ENCODE measurements around the gene COL6A2. TPM values are rescaled to one million over a fixed set of nuclear protein-coding genes. Genes with fewer than 3 reads are reported as not detected.

COL6A2 gene
- total and polyA plus RNA-seq, 2 of the 13 experiments (the other 11 are each of a cell fraction or from before 2014, with no cell fraction given), result 0.07 to 0.41 TPM

- 32% methylated on average over 5 of the region's 5 CpGs for WGBS (ENCODE audit: low lambda C conversion rate)
- no peaks in the 10 kb centered on the region for H3K9me3 ChIP-seq (ENCODE audit: low read length)
- H3K4me1 ChIP-seq (ENCODE audit: insufficient read depth, low read length), result peaks cover 11% of the 10 kb centered on the region; the same call in 1 of the 2 replicates
- no peaks in the 10 kb centered on the region for H4K20me1 ChIP-seq (ENCODE audit: insufficient read depth, low read length)
- no peak overlapping the region for H3K4me2 ChIP-seq (ENCODE audit: low read depth, low read length)
- H3K4me3 ChIP-seq (replicated peaks in 1 of 3; ENCODE audit: insufficient read depth in 1 of 3, low read depth in 2 of 3, low read length in 3 of 3), result no peak overlapping the region
- ChIA-PET POLR2A (no interaction called here), CTCF (ENCODE audit: low intra/inter-chr PET ratio, low total read pairs) (no interaction called here)
- H3K36me3 ChIP-seq (replicated peaks in 1 of 2; ENCODE audit: control insufficient read depth in 1 of 2, insufficient read depth in 2 of 2, low read length in 2 of 2), result no peaks in the 10 kb centered on the region
- H2AFZ ChIP-seq (ENCODE audit: low read length), result no peak overlapping the region
- TF ChIP-seq ZSCAN21 (CRISPR knock-in tag; IDR thresholded peaks at IDR 0.05; ENCODE audit: borderline replicate concordance) (no peak), ZNF17 (CRISPR knock-in tag; IDR thresholded peaks at IDR 0.05) (no peak), BORCS8-MEF2B (CRISPR knock-in tag; IDR thresholded peaks at IDR 0.05) (no peak), NFATC3 (CRISPR knock-in tag; IDR thresholded peaks at IDR 0.05) (no peak), ETS1 (CRISPR knock-in tag; IDR thresholded peaks at IDR 0.05) (no peak), PHF20 (CRISPR knock-in tag; IDR thresholded peaks at IDR 0.05) (no peak), HNRNPH1 (optimal IDR thresholded peaks at IDR 0.05; ENCODE audit: low read depth, low read length) (no peak), JDP2 (CRISPR knock-in tag; IDR thresholded peaks at IDR 0.05; ENCODE audit: borderline replicate concordance) (no peak), IRF9 (CRISPR knock-in tag; IDR thresholded peaks at IDR 0.05; ENCODE audit: borderline replicate concordance) (no peak)
- no peak overlapping the region for H3K27ac ChIP-seq (ENCODE audit: extremely low read length, insufficient read depth, low read length)
- no peak for DNase-seq (ENCODE audit: low spot score)
- H3K9ac ChIP-seq (ENCODE audit: insufficient read depth, low read depth, low read length), result no peak overlapping the region
- H3K79me2 ChIP-seq (ENCODE audit: insufficient read depth, low read length), result no peaks in the 10 kb centered on the region
- peaks cover 20 to 53% of the 10 kb centered on the region in 2 experiments; a peak in 4 of 5 replicates for H3K27me3 ChIP-seq (ENCODE audit: control insufficient read depth in 1 of 2, insufficient read depth in 2 of 2, low read length in 2 of 2)
- FAIRE-seq, result no peak
- in situ Hi-C loops (cut with HindIII; ENCODE audit: extremely low pct_ligation_motif_present, low pct_unique_long_range_greater_than_20kb) (no loop called here), intact Hi-C loops (cut with micrococcal nuclease; ENCODE audit: unreplicated experiment) (no loop called here)
- no peak for ATAC-seq
- no TSS peak for BruUV-seq (replicated peaks)
Observed at GRCh38 chr21:46082713-46082962, 15.3 kb upstream of the COL6A2 start.
